Tongue (tissue), 2 donors: ENCODE results near the gene MMP24. TPM values are rescaled to one million over a fixed set of nuclear protein-coding genes. Genes with fewer than 3 reads are reported as not detected.

ENCODE experiments used
- DNase-seq: peaks from one replicate; pipeline ENCODE4 v3.0.0-alpha.2; 2015
- total RNA-seq: library from RNA; depleted of rRNA; stranded (reverse); fragments of >200 nt; gene quantifications from one replicate; pipeline ENCODE4 v1.2.3, GENCODE V29; 2014

MMP24 gene
- total RNA-seq, 1 donor from 2014 or later = 0.10 TPM

GRCh38 chr20:35279040-35279439 lies 52.5 kb downstream of the MMP24 start:
- no peak for DNase-seq

GRCh38 chr20:35279533-35280174 lies 53.2 kb downstream of the MMP24 start:
- DNase-seq = no peak

- DNase-seq = no peak
These were observed 54.0 kb downstream of the MMP24 start for GRCh38 chr20:35280523-35280922.

GRCh38 chr20:35281506-35282101 lies 55.1 kb downstream of the MMP24 start:
- DNase-seq = no peak

GRCh38 chr20:35283441-35284266 lies 57.2 kb downstream of the MMP24 start:
- DNase-seq = no peak

GRCh38 chr20:35284267-35284991 lies 57.9 kb downstream of the MMP24 start, which contains the start of gene EIF6:
Gene EIF6 (minus strand): TSS chr20:35284772. CDS start chr20:35284487, 285 bp downstream.
- peak; percentile 91 for DNase-seq

GRCh38 chr20:35284992-35285805 lies 58.7 kb downstream of the MMP24 start:
- DNase-seq = no peak

GRCh38 chr20:35285806-35286076 lies 59.3 kb downstream of the MMP24 start:
- DNase-seq = no peak

GRCh38 chr20:35286077-35286898 lies 59.8 kb downstream of the MMP24 start:
- DNase-seq = no peak

GRCh38 chr20:35286899-35287508 lies 60.5 kb downstream of the MMP24 start:
- no peak for DNase-seq

- no peak for DNase-seq
These were observed 61.2 kb downstream of the MMP24 start for GRCh38 chr20:35287509-35288324.

GRCh38 chr20:35288325-35289060 lies 62.0 kb downstream of the MMP24 start:
- no peak for DNase-seq

- no peak for DNase-seq
These were observed 63.8 kb downstream of the MMP24 start for GRCh38 chr20:35290186-35290886.

- no peak for DNase-seq
These were observed 64.5 kb downstream of the MMP24 start for GRCh38 chr20:35290887-35291417.

GRCh38 chr20:35291654-35292503 lies 65.4 kb downstream of the MMP24 start, which contains the start of gene FAM83C:
Gene FAM83C (minus strand): TSS chr20:35292425. CDS start chr20:35292304, 121 bp downstream.
- DNase-seq = no peak

GRCh38 chr20:35292504-35293285 lies 66.2 kb downstream of the MMP24 start:
- no peak for DNase-seq
